Upper lobe of right lung (tissue), 1 donor: ENCODE data around the gene HAS3. TPM values are rescaled to one million over a fixed set of nuclear protein-coding genes. Genes with fewer than 3 reads are reported as not detected.
"Not testable (repeated sequence)": the region's sequence is repeated elsewhere in the genome, so short reads cannot be mapped to it uniquely, and the experiment has no call there.

Experiments used
- ATAC-seq: fragments of 200-7000 bp; cut with Tn5 transposase; one replicate; pipeline ENCODE4 v1.9.1; 2020; ENCODE audit warnings: mild to moderate bottlenecking, moderate library complexity
- DNase-seq: peaks from one replicate; pipeline ENCODE4 v3.0.0-alpha.2; 2020
- H3K27ac ChIP-seq: fragments of 200-600 bp; one replicate; pipeline ENCODE4 v1.8.0; 2022
- H3K27me3 ChIP-seq: fragments of 200-600 bp; one replicate; pipeline ENCODE4 v1.8.0; 2022; ENCODE audit warnings: mild to moderate bottlenecking
- H3K36me3 ChIP-seq: fragments of 200-600 bp; one replicate; pipeline ENCODE4 v1.8.0; 2022
- H3K4me1 ChIP-seq: fragments of 200-600 bp; one replicate; pipeline ENCODE4 v1.8.0; 2022
- H3K4me3 ChIP-seq: fragments of 200-600 bp; one replicate; pipeline ENCODE4 v1.8.0; 2022; ENCODE audit warnings: mild to moderate bottlenecking
- H3K9me3 ChIP-seq: fragments of 200-600 bp; one replicate; pipeline ENCODE4 v1.8.0; 2022
- CTCF ChIP-seq: fragments of 200-600 bp; IDR thresholded peaks from one replicate; pipeline ENCODE4 v1.8.0; 2022; ENCODE audit warnings: antibody characterized with exemption
- intact Hi-C: fragments of 100-400 bp; cut with DNase I; formaldehyde crosslinking; loops from one replicate; pipeline ENCODE4 v1.11.0; 2022
- total RNA-seq: library from RNA; stranded (reverse); fragmentation: NEBNext Ultra II Directional; extraction: Animal tissue kit (Norgen Biotek cat#: 25700); gene quantifications from one replicate; pipeline ENCODE4 v1.2.1, GENCODE V29; 2021
- donor health status: DM: no; HTN: yes; CAD: no; lungs with severe emphysema.

Gene HAS3
- total RNA-seq, 1 donor from 2014 or later = 8.2 TPM

- Histone ChIP-seq H3K27ac (no peak overlapping the region), H3K27me3 (no peaks in the 10 kb centered on the region), H3K4me3 (no peak overlapping the region), H3K4me1 (peaks cover 5% of the 10 kb centered on the region), H3K9me3 (no peaks in the 10 kb centered on the region), H3K36me3 (peaks cover 64% of the 10 kb centered on the region)
- no peak for TF ChIP-seq CTCF
- ATAC-seq (no peak), DNase-seq (no peak)
- intact Hi-C loops = loop anchor here (10.0 kb wide), 2 partner anchors 214 to 594 kb away; no protein-coding TSS in a partner anchor
Observed at GRCh38 chr16:69118468-69118867, 13.0 kb downstream of the HAS3 start.

- peak; percentile 32 for DNase-seq
- no peak for ATAC-seq
- TF ChIP-seq CTCF = no peak
- Histone ChIP-seq H3K27ac (no peak overlapping the region), H3K27me3 (no peaks in the 10 kb centered on the region), H3K36me3 (peaks cover 62% of the 10 kb centered on the region), H3K9me3 (no peaks in the 10 kb centered on the region), H3K4me3 (no peak overlapping the region), H3K4me1 (peaks cover 5% of the 10 kb centered on the region)
- intact Hi-C loops = loop anchor here (10.0 kb wide), 2 partner anchors 214 to 594 kb away; no protein-coding TSS in a partner anchor
Observed at GRCh38 chr16:69118994-69119393, 13.5 kb downstream of the HAS3 start.

GRCh38 chr16:69119536-69119935 lies 14.1 kb downstream of the HAS3 start:
- Histone ChIP-seq H3K27ac (no peak overlapping the region), H3K4me3 (no peak overlapping the region), H3K27me3 (no peaks in the 10 kb centered on the region), H3K9me3 (no peaks in the 10 kb centered on the region), H3K4me1 (peaks cover 5% of the 10 kb centered on the region), H3K36me3 (peaks cover 56% of the 10 kb centered on the region)
- no peak for TF ChIP-seq CTCF
- DNase-seq (peak; percentile 52), ATAC-seq (no peak)
- intact Hi-C loops = loop anchor here (10.0 kb wide), 2 partner anchors 215 to 595 kb away; no protein-coding TSS in a partner anchor

- no peaks in the 10 kb centered on the region for H3K9me3 ChIP-seq
- no peaks in the 10 kb centered on the region for H3K27me3 ChIP-seq
- H3K36me3 ChIP-seq = peaks cover 50% of the 10 kb centered on the region
- ATAC-seq (no peak), DNase-seq (peak; percentile 28)
- no peak for TF ChIP-seq CTCF
- no peak overlapping the region for H3K4me3 ChIP-seq
- peaks cover 5% of the 10 kb centered on the region for H3K4me1 ChIP-seq
- intact Hi-C loops = no loop called here
- no peak overlapping the region for H3K27ac ChIP-seq
Observed at GRCh38 chr16:69120096-69120664, 14.7 kb downstream of the HAS3 start.

- intact Hi-C loops = no loop called here
- peak; percentile 27 for DNase-seq
- H3K27ac ChIP-seq = no peak overlapping the region
- ATAC-seq = peak; percentile 80
- H3K27me3 ChIP-seq = no peaks in the 10 kb centered on the region
- H3K4me1 ChIP-seq = no peaks in the 10 kb centered on the region
- H3K4me3 ChIP-seq = no peak overlapping the region
- H3K9me3 ChIP-seq = no peaks in the 10 kb centered on the region
- H3K36me3 ChIP-seq = peaks cover 35% of the 10 kb centered on the region
- TF ChIP-seq CTCF = peak; percentile 66
Observed at GRCh38 chr16:69123910-69124309, 18.5 kb downstream of the HAS3 start.

- H3K4me3 ChIP-seq, H3K27me3 ChIP-seq, H3K27ac ChIP-seq, H3K9me3 ChIP-seq, intact Hi-C loops, H3K4me1 ChIP-seq, ATAC-seq: not testable (repeated sequence)
- peak; percentile 46 for DNase-seq
- peaks cover 30% of the 10 kb centered on the region for H3K36me3 ChIP-seq
Observed at GRCh38 chr16:69124406-69124805, 19.0 kb downstream of the HAS3 start.

- H3K27me3 ChIP-seq, intact Hi-C loops, H3K9me3 ChIP-seq, H3K4me1 ChIP-seq, H3K4me3 ChIP-seq, H3K27ac ChIP-seq, ATAC-seq: not testable (repeated sequence)
- peak; percentile 32 for DNase-seq
- peaks cover 24% of the 10 kb centered on the region for H3K36me3 ChIP-seq
Observed at GRCh38 chr16:69124961-69125360, 19.5 kb downstream of the HAS3 start.
